Heart right ventricle (tissue), 16 donors: ENCODE measurements around the gene XPO1. TPM values are rescaled to one million over a fixed set of nuclear protein-coding genes. Genes with fewer than 3 reads are reported as not detected.

ENCODE experiments used
- ATAC-seq, 8 donors: fragments of 200-7000 bp; cut with Tn5 transposase; one replicate each; pipeline ENCODE4 v1.9.1; 2020; ENCODE audit warnings: mild to moderate bottlenecking in 8 of 8, moderate library complexity in 8 of 8, moderate number of reproducible peaks in 1 of 8
- DNase-seq, 2 donors: peaks; one replicate each; pipeline ENCODE4 v3.0.0-alpha.2; 2020
- H3K27ac ChIP-seq, 10 donors: fragments of 200-600 bp; sonication (generic) in 2 of 10; one replicate each; pipeline versions ENCODE4 v1.5.0 to v1.8.0; 2020 to 2022; ENCODE audit warnings: mild to moderate bottlenecking in 3 of 10
- H3K27me3 ChIP-seq, 7 donors: fragments of 200-600 bp; one replicate each; pipeline ENCODE4 v1.8.0; 2021 to 2022; ENCODE audit warnings: mild to moderate bottlenecking in 2 of 7
- H3K36me3 ChIP-seq, 9 donors: fragments of 200-600 bp; sonication (generic) in 1 of 9; one replicate each; pipeline versions ENCODE4 v1.5.0 to v1.8.0; 2020 to 2022; ENCODE audit warnings: mild to moderate bottlenecking in 2 of 9
- H3K4me1 ChIP-seq, 9 donors: fragments of 200-600 bp; sonication (generic) in 1 of 9; one replicate each; pipeline versions ENCODE4 v1.5.0 to v1.8.0; 2020 to 2022; ENCODE audit warnings: mild to moderate bottlenecking in 4 of 9
- H3K4me3 ChIP-seq, 10 donors: fragments of 200-600 bp; sonication (generic) in 2 of 10; one replicate each; pipeline versions ENCODE4 v1.5.0 to v1.8.0; 2020 to 2022; ENCODE audit warnings: mild to moderate bottlenecking in 7 of 10, moderate library complexity in 2 of 10
- H3K9me3 ChIP-seq, 11 donors: fragments of 200-600 bp in 10 of 11; sonication (generic) in 2 of 11; one replicate each; pipeline versions ENCODE4 v1.5.0 to v1.8.0; 2013 to 2022; ENCODE audit warnings: mild to moderate bottlenecking in 2 of 11, control low read depth in 1 of 11, moderate library complexity in 1 of 11
- WGBS, 2 donors: extraction: QIAGEN DNeasy Blood & Tissue Kit; methylation state at CpG; one replicate each; pipeline ENCODE4 v1.1.7; 2013; ENCODE audit warnings: inconsistent platforms in 1 of 2; 5-methylcytosine and 5-hydroxymethylcytosine counted together
- intact Hi-C, 10 donors: fragments of 100-400 bp; cut with DNase I; formaldehyde crosslinking; loops; one replicate each; pipeline versions ENCODE4 v1.11.1 to v1.14.2; 2022
- polyA plus RNA-seq, 2 donors: library from polyadenylated mRNA; stranded (reverse); fragments of 200-250 nt; gene quantifications; one replicate each; pipeline ENCODE4 v1.2.3, GENCODE V29; 2013
- total RNA-seq, 10 donors: library from RNA; stranded (reverse); fragmentation: NEBNext Ultra II Directional in 3 of 10; extraction: Animal tissue kit (Norgen Biotek cat#: 25700) in 3 of 10; gene quantifications; one replicate each; pipeline versions ENCODE4 v1.2.1 to v1.2.4, GENCODE V29; 2021 to 2023
- TF ChIP-seq, protein P1 (sequence below), 9 donors: fragments of 200-600 bp; sonication (generic) in 2 of 9; IDR thresholded peaks; one replicate each; pipeline versions ENCODE4 v1.5.0 to v1.8.0; 2021 to 2022; ENCODE audit warnings: antibody characterized with exemption in 9 of 9, mild to moderate bottlenecking in 5 of 9, moderate library complexity in 1 of 9
- donor health status: Arrhythmogenic right ventricular cardiomyopathy.
- donor health status: ischemic (EF 13 %, LVEDD 7.1; RV severe dilation, severe dysfunction).
- donor health status: healthy with polysubstance abuse.
- donor health status: DM: no; HTN: yes; CAD: no.
- donor health status: DM: no; HTN: no; CAD: no.
- donor health status: ischemic (EF 25% LVEDD 6.9; RV normal size, moderate dysfunction).
- donor health status: ischemic (EF 25% LVEDD 5.7; RV mildly dilated, moderate dysfunction).
- donor health status: healthy.
- donor health status: DM: yes; HTN: yes; CAD: no.
- donor health status: Ischemic cardiomyopathy.
- donor health status: ischemic (EF 35%, LVEDD 5.7; RV mildly dilated, moderate dysfunction).
- donor health status: nonischemic (EF 11% LVEDD 7.7; RV severe dilation, severe dysfunction).
- donor health status: DM: yes; HTN: yes; CAD: no.
- donor health status: PGD.
- donor health status: ischemic (EF 29% LVEDD 5.4; RV normal size, mild dysfunction).
- donor health status: nonischemic (EF 23%, LVEDD 6.1; RV moderate dilation, normal function).

XPO1 gene
- total and polyA plus RNA-seq, 12 donors: 49.2 to 77.3 (median 66.3) TPM

DNA sequence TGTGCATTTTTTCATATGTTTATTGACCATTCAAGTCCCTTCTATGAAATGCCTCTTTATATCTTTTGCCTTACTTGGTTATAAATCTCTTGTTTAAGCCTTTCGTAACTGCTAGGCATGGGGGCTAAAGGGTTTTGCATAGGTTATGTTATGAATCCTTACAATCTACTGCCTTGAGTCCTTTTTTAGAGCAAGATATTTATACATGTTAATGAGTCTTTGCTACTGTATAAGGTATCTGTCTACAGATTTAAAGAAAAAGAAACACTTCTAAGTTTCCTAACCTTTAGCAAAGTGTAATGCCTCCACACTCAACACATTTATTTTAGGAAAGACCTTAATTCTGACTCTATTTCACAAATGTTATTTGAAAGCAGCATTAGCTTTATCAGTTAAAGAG lies 43.6 kb upstream of the XPO1 start:
- H3K9me3 ChIP-seq: no peaks in the 10 kb centered on the region
- no peak overlapping the region for H3K27ac ChIP-seq
- WGBS, 2 donors: 95 to 98% methylated on average over 1 of the region's 1 CpG
- H3K27me3 ChIP-seq: no peaks in the 10 kb centered on the region
- ATAC-seq (no peak), DNase-seq (no peak)
- TF ChIP-seq, protein P1, sequence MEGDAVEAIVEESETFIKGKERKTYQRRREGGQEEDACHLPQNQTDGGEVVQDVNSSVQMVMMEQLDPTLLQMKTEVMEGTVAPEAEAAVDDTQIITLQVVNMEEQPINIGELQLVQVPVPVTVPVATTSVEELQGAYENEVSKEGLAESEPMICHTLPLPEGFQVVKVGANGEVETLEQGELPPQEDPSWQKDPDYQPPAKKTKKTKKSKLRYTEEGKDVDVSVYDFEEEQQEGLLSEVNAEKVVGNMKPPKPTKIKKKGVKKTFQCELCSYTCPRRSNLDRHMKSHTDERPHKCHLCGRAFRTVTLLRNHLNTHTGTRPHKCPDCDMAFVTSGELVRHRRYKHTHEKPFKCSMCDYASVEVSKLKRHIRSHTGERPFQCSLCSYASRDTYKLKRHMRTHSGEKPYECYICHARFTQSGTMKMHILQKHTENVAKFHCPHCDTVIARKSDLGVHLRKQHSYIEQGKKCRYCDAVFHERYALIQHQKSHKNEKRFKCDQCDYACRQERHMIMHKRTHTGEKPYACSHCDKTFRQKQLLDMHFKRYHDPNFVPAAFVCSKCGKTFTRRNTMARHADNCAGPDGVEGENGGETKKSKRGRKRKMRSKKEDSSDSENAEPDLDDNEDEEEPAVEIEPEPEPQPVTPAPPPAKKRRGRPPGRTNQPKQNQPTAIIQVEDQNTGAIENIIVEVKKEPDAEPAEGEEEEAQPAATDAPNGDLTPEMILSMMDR (IDR thresholded peaks at IDR 0.05): no peak
- peaks cover 0 to 11% (median 3%) of the 10 kb centered on the region in 9 donors for H3K4me1 ChIP-seq
- intact Hi-C loops: no loop called here
- no peak overlapping the region for H3K4me3 ChIP-seq
- no peaks in the 10 kb centered on the region for H3K36me3 ChIP-seq

DNA sequence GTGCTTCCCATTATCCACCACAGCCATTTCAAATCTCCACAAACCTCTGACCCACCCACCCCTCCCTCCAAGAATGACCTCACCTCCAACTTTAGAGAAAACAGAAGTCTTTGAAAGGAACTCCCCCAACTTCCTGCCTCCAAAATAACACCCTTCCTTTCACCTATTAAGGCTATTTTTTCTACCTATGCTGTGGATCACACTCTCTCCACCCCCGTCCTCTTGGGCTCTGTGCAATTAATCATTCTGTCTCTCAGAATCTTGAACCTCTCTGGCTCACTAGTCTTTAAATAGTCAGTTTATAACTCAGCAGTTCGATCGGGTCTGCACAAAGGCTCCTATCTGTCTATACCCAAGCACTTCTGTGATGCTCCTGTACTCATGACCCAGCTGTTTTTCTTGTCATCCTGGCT lies 37.3 kb upstream of the XPO1 start:
- Histone ChIP-seq H3K27me3 (no peaks in the 10 kb centered on the region), H3K36me3 (no peaks in the 10 kb centered on the region), H3K27ac (peak overlapping the region in 3 of 10 donors; percentile 19 to 48 (median 31)), H3K4me3 (no peak overlapping the region), H3K9me3 (no peaks in the 10 kb centered on the region), H3K4me1 (peaks cover 0 to 8% (median 0%) of the 10 kb centered on the region in 9 donors)
- no peak for ATAC-seq
- TF ChIP-seq, protein P1 (IDR thresholded peaks at IDR 0.05): no peak
- DNase-seq: no peak
- intact Hi-C loops: no loop called here
- WGBS, 2 donors: 41 to 42% methylated on average over 3 of the region's 3 CpGs

DNA sequence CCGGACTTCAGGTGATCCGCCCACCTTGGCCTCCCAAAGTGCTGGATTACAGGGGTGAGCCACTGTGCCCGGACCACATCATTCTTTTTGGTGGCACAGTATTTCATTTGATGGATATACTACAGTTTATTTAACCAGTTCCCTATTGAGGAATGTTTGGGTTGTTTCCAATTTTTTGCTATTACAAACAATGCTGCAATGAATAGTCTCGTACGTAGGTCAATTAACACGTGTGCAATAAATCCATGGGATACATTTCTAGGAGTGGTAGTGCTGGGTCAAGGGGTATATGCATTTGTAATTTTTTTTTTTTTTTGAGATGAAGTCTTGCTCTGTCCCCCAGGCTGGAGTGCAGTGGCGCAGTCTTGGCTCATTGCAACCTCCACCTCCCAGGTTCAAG lies 28.4 kb upstream of the XPO1 start:
- H3K36me3 ChIP-seq: no peaks in the 10 kb centered on the region
- WGBS, 2 donors: 88 to 92% methylated on average over 7 of the region's 7 CpGs

DNA sequence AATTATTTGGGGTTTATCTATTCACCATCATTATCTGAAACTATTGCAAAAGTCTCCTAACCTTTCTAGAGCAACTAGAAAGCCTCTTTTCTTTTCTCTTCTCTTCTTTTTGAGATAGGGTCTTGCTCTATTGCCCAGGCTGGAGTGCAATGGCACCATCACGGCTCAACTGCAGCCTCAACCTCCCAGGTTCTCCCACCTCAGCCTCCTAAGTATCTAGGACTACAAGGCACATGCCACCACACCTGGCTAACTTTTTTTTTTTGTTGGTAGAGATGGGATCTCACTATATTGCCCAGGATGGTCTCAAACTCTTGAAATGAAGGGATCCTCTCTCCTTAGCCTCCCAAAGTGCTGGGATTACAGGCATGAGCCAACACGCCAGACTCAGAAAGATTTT lies 24.5 kb upstream of the XPO1 start:
- Histone ChIP-seq H3K27ac (no peak overlapping the region), H3K27me3 (no peaks in the 10 kb centered on the region), H3K9me3 (no peaks in the 10 kb centered on the region), H3K36me3 (no peaks in the 10 kb centered on the region), H3K4me1 (no peaks in the 10 kb centered on the region), H3K4me3 (no peak overlapping the region)
- ATAC-seq (no peak), DNase-seq (no peak)
- TF ChIP-seq, protein P1 (IDR thresholded peaks at IDR 0.05): no peak
- intact Hi-C loops: no loop called here
- WGBS, 2 donors: 98% methylated on average over 2 of the region's 2 CpGs

More for the DNA sequence above, 28.4 kb upstream of the XPO1 start:
- intact Hi-C loops: no loop called here
- Histone ChIP-seq H3K4me3 (no peak overlapping the region), H3K27me3 (no peaks in the 10 kb centered on the region), H3K27ac (no peak overlapping the region), H3K9me3 (no peaks in the 10 kb centered on the region), H3K4me1 (no peaks in the 10 kb centered on the region)
- TF ChIP-seq, protein P1 (IDR thresholded peaks at IDR 0.05): no peak
- no peak for DNase-seq
- no peak for ATAC-seq
